ENCODE measurements around the gene GBE1.

GBE1 gene

GRCh38 chr3:81484520-81484919 is 276.9 kb downstream of the GBE1 start:
- no peaks in the 10 kb centered on the region for H3K9me3 ChIP-seq (ENCODE audit: insufficient read depth, low read length)

GRCh38 chr3:81483046-81483445 is 278.4 kb downstream of the GBE1 start:
- no peak overlapping the region for H3K4me3 ChIP-seq (ENCODE audit: insufficient read length, low read depth)
- no peak for DNase-seq (ENCODE audit: low read depth, low spot score)
- no peaks in the 10 kb centered on the region for H3K4me1 ChIP-seq (ENCODE audit: insufficient read depth, insufficient read length)
- no peak overlapping the region for H3K9ac ChIP-seq (ENCODE audit: insufficient read length, low read depth)
- no peaks in the 10 kb centered on the region for H3K36me3 ChIP-seq (ENCODE audit: insufficient read depth, insufficient read length, low read length)
- no peaks in the 10 kb centered on the region for H3K9me3 ChIP-seq (ENCODE audit: insufficient read depth, low read length)
- no peak for TF ChIP-seq ZNF274 (IDR thresholded peaks at IDR 0.05; ENCODE audit: low read depth, low read length)
- TF ChIP-seq SUZ12 (IDR thresholded peaks at IDR 0.05; ENCODE audit: extremely low read depth, insufficient read depth, insufficient read length) = no peak
- no peak for TF ChIP-seq YY1 (IDR thresholded peaks at IDR 0.05; ENCODE audit: insufficient read depth, insufficient read length)
- H3K27me3 ChIP-seq (ENCODE audit: insufficient read depth, insufficient read length) = no peaks in the 10 kb centered on the region

More at GRCh38 chr3:81484520-81484919, 276.9 kb downstream of the GBE1 start:
- Histone ChIP-seq H3K36me3 (ENCODE audit: insufficient read depth, insufficient read length, low read length) (no peaks in the 10 kb centered on the region), H3K27me3 (ENCODE audit: insufficient read depth, insufficient read length) (no peaks in the 10 kb centered on the region), H3K4me3 (ENCODE audit: insufficient read length, low read depth) (no peak overlapping the region), H3K4me1 (ENCODE audit: insufficient read depth, insufficient read length) (no peaks in the 10 kb centered on the region), H3K9ac (ENCODE audit: insufficient read length, low read depth) (no peak overlapping the region)
- no peak for TF ChIP-seq ZNF274 (IDR thresholded peaks at IDR 0.05; ENCODE audit: low read depth, low read length)
- TF ChIP-seq YY1 (IDR thresholded peaks at IDR 0.05; ENCODE audit: insufficient read depth, insufficient read length) = no peak
- no peak for DNase-seq (ENCODE audit: low read depth, low spot score)

- H3K36me3 ChIP-seq (ENCODE audit: insufficient read depth, insufficient read length, low read length) = no peaks in the 10 kb centered on the region
- no peak for DNase-seq (ENCODE audit: low read depth, low spot score)
- no peaks in the 10 kb centered on the region for H3K27me3 ChIP-seq (ENCODE audit: insufficient read depth, insufficient read length)
- H3K4me3 ChIP-seq (ENCODE audit: insufficient read length, low read depth) = no peak overlapping the region
- H3K9me3 ChIP-seq (ENCODE audit: insufficient read depth, low read length) = no peaks in the 10 kb centered on the region
- no peaks in the 10 kb centered on the region for H3K4me1 ChIP-seq (ENCODE audit: insufficient read depth, insufficient read length)
- no peak overlapping the region for H3K9ac ChIP-seq (ENCODE audit: insufficient read length, low read depth)
- TF ChIP-seq YY1 (IDR thresholded peaks at IDR 0.05; ENCODE audit: insufficient read depth, insufficient read length) (no peak), ZNF274 (IDR thresholded peaks at IDR 0.05; ENCODE audit: low read depth, low read length) (no peak), SUZ12 (IDR thresholded peaks at IDR 0.05; ENCODE audit: extremely low read depth, insufficient read depth, insufficient read length) (no peak)
Measured at GRCh38 chr3:81477740-81478139, 283.7 kb downstream of the GBE1 start.

- H3K27me3 ChIP-seq (ENCODE audit: insufficient read depth, insufficient read length) = no peaks in the 10 kb centered on the region
- H3K36me3 ChIP-seq (ENCODE audit: insufficient read depth, insufficient read length, low read length) = no peaks in the 10 kb centered on the region
- DNase-seq (ENCODE audit: low read depth, low spot score) = no peak
- no peak overlapping the region for H3K9ac ChIP-seq (ENCODE audit: insufficient read length, low read depth)
- no peaks in the 10 kb centered on the region for H3K4me1 ChIP-seq (ENCODE audit: insufficient read depth, insufficient read length)
- TF ChIP-seq SUZ12 (IDR thresholded peaks at IDR 0.05; ENCODE audit: extremely low read depth, insufficient read depth, insufficient read length) = no peak
- no peak for TF ChIP-seq ZNF274 (IDR thresholded peaks at IDR 0.05; ENCODE audit: low read depth, low read length)
- TF ChIP-seq YY1 (IDR thresholded peaks at IDR 0.05; ENCODE audit: insufficient read depth, insufficient read length) = no peak
- H3K4me3 ChIP-seq (ENCODE audit: insufficient read length, low read depth) = no peak overlapping the region
- no peaks in the 10 kb centered on the region for H3K9me3 ChIP-seq (ENCODE audit: insufficient read depth, low read length)
Measured at GRCh38 chr3:81476692-81477091, 284.8 kb downstream of the GBE1 start.

- no peak for DNase-seq (ENCODE audit: low read depth, low spot score)
- Histone ChIP-seq H3K27me3 (ENCODE audit: insufficient read depth, insufficient read length) (no peaks in the 10 kb centered on the region), H3K36me3 (ENCODE audit: insufficient read depth, insufficient read length, low read length) (no peaks in the 10 kb centered on the region), H3K4me1 (ENCODE audit: insufficient read depth, insufficient read length) (no peaks in the 10 kb centered on the region), H3K9me3 (ENCODE audit: insufficient read depth, low read length) (no peaks in the 10 kb centered on the region), H3K9ac (ENCODE audit: insufficient read length, low read depth) (no peak overlapping the region), H3K4me3 (ENCODE audit: insufficient read length, low read depth) (no peak overlapping the region)
- TF ChIP-seq ZNF274 (IDR thresholded peaks at IDR 0.05; ENCODE audit: low read depth, low read length) (no peak), YY1 (IDR thresholded peaks at IDR 0.05; ENCODE audit: insufficient read depth, insufficient read length) (no peak), SUZ12 (IDR thresholded peaks at IDR 0.05; ENCODE audit: extremely low read depth, insufficient read depth, insufficient read length) (no peak)
Measured at GRCh38 chr3:81472600-81473362, 288.7 kb downstream of the GBE1 start.

GRCh38 chr3:81470524-81471278 is 290.7 kb downstream of the GBE1 start:
- Histone ChIP-seq H3K36me3 (ENCODE audit: insufficient read depth, insufficient read length, low read length) (no peaks in the 10 kb centered on the region), H3K27me3 (ENCODE audit: insufficient read depth, insufficient read length) (no peaks in the 10 kb centered on the region), H3K9ac (ENCODE audit: insufficient read length, low read depth) (no peak overlapping the region), H3K9me3 (ENCODE audit: insufficient read depth, low read length) (no peaks in the 10 kb centered on the region), H3K4me3 (ENCODE audit: insufficient read length, low read depth) (no peak overlapping the region), H3K4me1 (ENCODE audit: insufficient read depth, insufficient read length) (no peaks in the 10 kb centered on the region)
- no peak for DNase-seq (ENCODE audit: low read depth, low spot score)
- no peak for TF ChIP-seq YY1 (IDR thresholded peaks at IDR 0.05; ENCODE audit: insufficient read depth, insufficient read length)
- TF ChIP-seq SUZ12 (IDR thresholded peaks at IDR 0.05; ENCODE audit: extremely low read depth, insufficient read depth, insufficient read length) = no peak
- TF ChIP-seq ZNF274 (IDR thresholded peaks at IDR 0.05; ENCODE audit: low read depth, low read length) = no peak

GRCh38 chr3:81468391-81468790 is 293.1 kb downstream of the GBE1 start:
- H3K9me3 ChIP-seq (ENCODE audit: insufficient read depth, low read length) = no peaks in the 10 kb centered on the region
- no peak overlapping the region for H3K9ac ChIP-seq (ENCODE audit: insufficient read length, low read depth)
- no peak overlapping the region for H3K4me3 ChIP-seq (ENCODE audit: insufficient read length, low read depth)
- DNase-seq (ENCODE audit: low read depth, low spot score) = no peak
- H3K27me3 ChIP-seq (ENCODE audit: insufficient read depth, insufficient read length) = no peaks in the 10 kb centered on the region
- H3K36me3 ChIP-seq (ENCODE audit: insufficient read depth, insufficient read length, low read length) = no peaks in the 10 kb centered on the region
- H3K4me1 ChIP-seq (ENCODE audit: insufficient read depth, insufficient read length) = no peaks in the 10 kb centered on the region
- TF ChIP-seq YY1 (IDR thresholded peaks at IDR 0.05; ENCODE audit: insufficient read depth, insufficient read length) (no peak), SUZ12 (IDR thresholded peaks at IDR 0.05; ENCODE audit: extremely low read depth, insufficient read depth, insufficient read length) (no peak), ZNF274 (IDR thresholded peaks at IDR 0.05; ENCODE audit: low read depth, low read length) (no peak)
